HG02588 (cell line): Measurements from ENCODE around the gene EIF4G3.
"Not testable (repeated sequence)": the region's sequence is repeated elsewhere in the genome, so short reads cannot be mapped to it uniquely, and the experiment has no call there.

Experiments used
- ATAC-seq: cut with Tn5 transposase; IDR thresholded peaks from one replicate; pipeline ENCODE4 v1.9.1; 2021; ENCODE audit warnings: mild to moderate bottlenecking, moderate library complexity; ENCODE audit not compliant: unreplicated experiment

Gene EIF4G3

DNA sequence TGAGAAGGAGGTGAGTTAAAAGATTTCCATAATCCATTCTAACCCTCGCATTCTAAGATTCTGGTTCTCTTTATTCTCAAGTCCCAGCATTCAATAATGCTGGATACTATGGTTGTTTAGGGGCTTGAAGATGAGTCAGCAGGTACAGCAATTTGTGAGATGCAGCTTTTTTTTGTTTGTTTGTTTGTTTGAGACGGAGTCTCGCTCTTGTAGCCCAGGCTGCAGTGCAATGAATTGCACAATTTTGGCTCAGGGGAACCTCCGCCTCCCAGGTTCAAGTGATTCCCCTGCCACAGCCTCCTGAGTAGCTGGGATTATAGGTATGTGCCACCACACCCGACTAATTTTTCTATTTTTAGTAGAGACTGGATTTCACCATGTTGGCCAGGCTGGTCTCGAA lies 23.3 kb downstream of the EIF4G3 start:
- ATAC-seq, result no peak

- no peak for ATAC-seq
Observed at GRCh38 chr1:21152423-21153100, 24.1 kb downstream of the EIF4G3 start.

- no peak for ATAC-seq
Observed at GRCh38 chr1:21149855-21150432, 26.8 kb downstream of the EIF4G3 start.

DNA sequence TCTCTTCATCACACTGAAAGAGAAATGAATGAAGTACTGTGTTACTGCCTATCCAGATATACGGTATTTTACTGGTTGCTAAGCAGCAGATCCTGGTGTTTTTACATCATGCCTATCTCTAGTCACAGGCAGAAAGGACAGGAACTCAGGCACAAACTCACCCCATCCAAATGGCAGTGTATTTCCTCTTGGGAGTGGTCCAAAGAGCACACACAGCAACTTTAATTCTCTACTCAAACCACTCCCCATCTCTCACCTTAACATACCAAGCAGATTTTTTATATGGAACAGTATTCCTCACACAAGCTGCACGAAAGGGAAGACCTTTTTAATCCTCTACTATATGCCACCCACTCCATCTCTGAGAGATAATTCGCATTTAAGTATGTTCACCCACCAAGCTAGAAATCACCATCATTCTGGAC lies 27.3 kb downstream of the EIF4G3 start:
- no peak for ATAC-seq

DNA sequence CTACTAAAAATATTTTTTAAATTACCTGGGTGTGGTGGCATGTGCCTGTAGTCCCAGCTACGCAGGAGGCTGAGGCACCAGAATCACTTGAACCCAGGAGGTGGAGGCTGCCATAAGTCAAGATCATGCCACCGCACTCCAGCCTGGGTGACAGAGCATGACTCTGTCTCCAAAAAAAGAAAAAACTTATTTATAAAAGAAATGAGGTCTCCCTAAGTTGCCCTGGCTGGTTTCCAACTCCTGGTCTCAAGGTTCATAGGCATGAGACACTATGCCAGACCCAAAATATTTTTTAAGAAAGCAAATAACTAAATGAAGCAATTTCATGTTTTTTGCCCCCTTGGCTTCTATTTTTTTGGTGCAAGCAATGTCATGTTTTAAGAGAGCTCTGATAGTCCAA lies 32.9 kb downstream of the EIF4G3 start:
- ATAC-seq, result no peak

GRCh38 chr1:21143138-21143537 lies 33.6 kb downstream of the EIF4G3 start:
- ATAC-seq, result no peak

- ATAC-seq, result no peak
Observed at GRCh38 chr1:21141030-21141429, 35.7 kb downstream of the EIF4G3 start.

DNA sequence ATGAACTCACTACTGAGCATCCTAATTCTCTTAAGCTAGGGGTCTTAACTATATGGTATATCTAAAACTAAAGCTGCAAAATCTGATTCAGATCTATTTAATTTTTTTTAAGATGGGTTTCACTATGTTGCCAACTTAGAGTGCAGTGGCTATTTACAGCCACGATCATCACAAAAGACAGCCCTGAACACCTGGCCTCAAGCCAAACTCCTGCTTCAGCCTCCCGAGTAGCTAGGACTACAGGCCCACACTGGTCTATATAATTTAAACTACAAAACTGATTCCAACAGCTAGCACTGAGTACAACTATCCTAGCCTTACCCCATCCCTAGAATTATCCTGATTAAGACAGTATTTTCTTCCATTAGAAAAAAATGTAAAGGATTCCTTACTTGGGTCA lies 37.1 kb downstream of the EIF4G3 start:
- ATAC-seq, result no peak

DNA sequence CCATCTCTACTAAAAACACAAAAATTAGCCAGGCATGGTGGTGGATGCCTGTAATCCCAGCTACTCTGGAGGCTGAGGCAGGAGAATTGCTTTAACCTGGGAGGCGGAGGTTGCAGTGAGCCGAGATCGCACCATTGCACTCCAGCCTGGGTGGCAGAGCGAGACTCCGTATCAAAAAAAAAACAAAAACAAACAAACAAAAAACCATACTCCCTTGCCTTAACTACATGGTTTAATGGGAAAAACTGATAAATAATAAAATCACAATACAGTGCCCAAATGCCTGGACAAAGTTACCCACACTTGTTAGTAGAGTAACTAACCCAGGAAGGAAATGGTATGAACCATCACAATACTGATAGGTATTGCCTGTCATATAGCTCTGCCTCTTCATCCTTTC lies 40.4 kb downstream of the EIF4G3 start:
- ATAC-seq, result not testable (repeated sequence)

GRCh38 chr1:21131200-21131599 lies 45.5 kb downstream of the EIF4G3 start:
- no peak for ATAC-seq

DNA sequence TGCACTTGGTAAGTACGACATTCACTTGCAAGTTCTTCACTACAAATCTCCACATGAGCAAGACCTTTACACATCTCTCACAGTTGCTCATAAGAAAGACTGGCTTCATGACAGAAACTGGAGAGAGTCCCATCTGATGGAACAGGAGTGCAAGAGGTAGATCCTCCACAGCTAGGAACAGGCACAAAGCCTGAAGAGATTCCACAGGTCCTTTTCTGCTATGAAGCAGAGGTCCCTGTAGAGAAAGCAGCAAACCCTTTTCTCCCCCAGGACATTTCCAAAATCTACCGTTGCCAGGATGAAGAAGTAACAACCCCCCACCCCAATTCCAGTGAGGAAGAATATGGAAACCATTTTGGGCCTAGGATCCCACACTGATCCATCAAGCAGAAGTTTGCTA lies 47.3 kb downstream of the EIF4G3 start:
- no peak for ATAC-seq

- no peak for ATAC-seq
Observed at GRCh38 chr1:21126324-21126723, 50.4 kb downstream of the EIF4G3 start.

GRCh38 chr1:21124846-21125245 lies 51.9 kb downstream of the EIF4G3 start:
- ATAC-seq, result no peak

DNA sequence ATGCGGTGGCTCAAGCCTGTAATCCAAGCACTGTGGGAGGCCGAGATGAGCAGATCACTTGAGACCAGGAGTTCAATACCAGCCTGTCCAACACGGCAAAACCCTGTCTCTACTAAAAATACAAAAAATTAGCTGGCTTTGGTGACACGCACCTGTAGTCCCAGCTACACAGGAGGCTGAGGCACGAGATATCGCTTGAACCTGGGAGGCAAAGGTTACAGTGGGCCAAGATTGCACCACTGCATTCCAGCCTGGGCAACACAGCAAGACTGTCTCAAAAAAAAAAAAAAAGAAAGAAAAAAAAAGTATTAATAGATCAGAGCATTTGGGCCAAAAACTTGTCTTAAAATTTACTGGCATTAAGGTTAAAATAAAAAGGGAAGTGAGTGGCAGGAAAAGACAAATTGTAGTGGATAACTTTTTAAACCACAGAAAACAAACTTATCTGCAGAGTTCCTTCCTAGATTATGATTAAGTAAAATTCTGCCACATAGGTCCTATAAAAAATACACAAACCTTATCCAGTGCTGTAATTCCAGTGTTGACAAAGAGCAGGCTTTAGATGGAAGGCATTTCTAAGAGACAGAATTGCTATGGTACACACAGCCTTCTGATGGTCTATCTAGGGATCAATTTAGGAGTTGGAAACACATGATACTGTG lies 53.3 kb downstream of the EIF4G3 start:
- no peak for ATAC-seq

GRCh38 chr1:21121764-21122471 lies 54.8 kb downstream of the EIF4G3 start:
- no peak for ATAC-seq

- no peak for ATAC-seq
Observed at GRCh38 chr1:21118167-21118566, 58.5 kb downstream of the EIF4G3 start.

- ATAC-seq, result no peak
Observed at GRCh38 chr1:21117597-21118001, 59.1 kb downstream of the EIF4G3 start.

- ATAC-seq, result no peak
Observed at GRCh38 chr1:21117159-21117558, 59.5 kb downstream of the EIF4G3 start.

- no peak for ATAC-seq
Observed at GRCh38 chr1:21115098-21115760, 61.5 kb downstream of the EIF4G3 start.

GRCh38 chr1:21114431-21114830 lies 62.3 kb downstream of the EIF4G3 start:
- ATAC-seq, result no peak

- ATAC-seq, result no peak
Observed at GRCh38 chr1:21110163-21110562, 66.5 kb downstream of the EIF4G3 start.
